Activated T-helper 2 cell treated with anti-CD3 and anti-CD28 coated beads, Interferon-gamma antibody, Interleukin-2, Interleukin-4, amounts not matched to agents 10 μg/mL and 5 μg/mL and 100 μg/mL, durations not matched to agents 14 hours and 24 hours and 36 hours (primary cell): Measurements from ENCODE around the gene PAQR8. TPM values are rescaled to one million over a fixed set of nuclear protein-coding genes. Genes with fewer than 3 reads are reported as not detected.
"Not testable (repeated sequence)": the region's sequence is repeated elsewhere in the genome, so short reads cannot be mapped to it uniquely, and the experiment has no call there.

Experiments
- DNase-seq: peaks from one replicate; pipeline ENCODE4 v3.0.0; 2021; ENCODE audit warnings: low spot score
- H3K27ac Mint-ChIP-seq: one replicate; pipeline ENCODE4 v1.8.0; 2021; ENCODE audit warnings: mixed read lengths
- H3K27me3 Mint-ChIP-seq: one replicate; pipeline ENCODE4 v1.8.0; 2021; ENCODE audit warnings: low read depth, mixed read lengths
- H3K36me3 Mint-ChIP-seq: one replicate; pipeline ENCODE4 v1.8.0; 2021; ENCODE audit warnings: low read depth, mixed read lengths
- H3K4me1 Mint-ChIP-seq: one replicate; pipeline ENCODE4 v1.8.0; 2021; ENCODE audit warnings: low read depth, mixed read lengths
- H3K4me3 Mint-ChIP-seq: one replicate; pipeline ENCODE4 v1.8.0; 2021; ENCODE audit warnings: low read depth, mild to moderate bottlenecking, moderate library complexity, mixed read lengths
- H3K9me3 Mint-ChIP-seq: one replicate; pipeline ENCODE4 v1.8.0; 2021; ENCODE audit warnings: mixed read lengths
- intact Hi-C: fragments of 100-400 bp; cut with micrococcal nuclease; formaldehyde crosslinking; loops from one replicate; pipeline ENCODE4 v1.15.1; 2023
- total RNA-seq: library from RNA; stranded (reverse); gene quantifications from 2 replicates; pipeline ENCODE4 v1.2.3, GENCODE V29; 2022

The PAQR8 gene
- total RNA-seq, 1 donor from 2014 or later = 6.8 TPM

GRCh38 chr6:52424513-52424912, 62.6 kb downstream of the PAQR8 start:
- H3K9me3 Mint-ChIP-seq = no peaks in the 10 kb centered on the region
- H3K36me3 Mint-ChIP-seq = no peaks in the 10 kb centered on the region
- no peak overlapping the region for H3K27ac Mint-ChIP-seq
- H3K4me1 Mint-ChIP-seq = no peaks in the 10 kb centered on the region
- no peak for DNase-seq
- H3K27me3 Mint-ChIP-seq = peaks cover 11% of the 10 kb centered on the region
- H3K4me3 Mint-ChIP-seq = no peak overlapping the region
- intact Hi-C loops = no loop called here

DNA sequence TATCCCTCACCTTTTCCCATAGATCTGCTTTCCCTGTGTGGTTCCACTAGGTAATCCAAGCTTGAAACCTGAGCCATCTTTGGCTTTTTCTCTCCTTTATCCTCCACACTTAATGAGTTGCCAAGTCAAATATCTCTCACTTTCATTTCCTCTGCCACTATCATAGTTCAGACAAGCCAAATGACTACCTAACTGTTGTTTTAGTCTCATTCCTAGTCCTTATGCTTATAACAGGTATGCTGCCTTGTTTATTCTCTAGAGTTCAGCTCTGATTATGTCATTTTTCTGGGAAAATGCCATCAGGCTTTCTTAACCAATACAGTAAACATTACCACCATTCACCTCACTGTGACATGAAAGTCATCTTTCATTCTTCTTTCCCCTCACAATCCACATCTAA, 64.7 kb downstream of the PAQR8 start:
- DNase-seq = no peak
- Mint-ChIP-seq H3K36me3 (no peaks in the 10 kb centered on the region), H3K27ac (no peak overlapping the region), H3K4me1 (peaks cover 4% of the 10 kb centered on the region), H3K9me3 (no peaks in the 10 kb centered on the region), H3K4me3 (no peak overlapping the region), H3K27me3 (peaks cover 26% of the 10 kb centered on the region)
- intact Hi-C loops = no loop called here

- H3K27me3 Mint-ChIP-seq = peaks cover 20% of the 10 kb centered on the region
- DNase-seq, H3K4me1 Mint-ChIP-seq, H3K9me3 Mint-ChIP-seq, H3K36me3 Mint-ChIP-seq, H3K27ac Mint-ChIP-seq, H3K4me3 Mint-ChIP-seq, intact Hi-C loops: not testable (repeated sequence)
Observed at GRCh38 chr6:52433294-52433693, 71.3 kb downstream of the PAQR8 start.

GRCh38 chr6:52435345-52435744, 73.4 kb downstream of the PAQR8 start:
- Mint-ChIP-seq H3K4me3 (no peak overlapping the region), H3K9me3 (no peaks in the 10 kb centered on the region), H3K27me3 (peaks cover 13% of the 10 kb centered on the region), H3K27ac (no peak overlapping the region), H3K36me3 (no peaks in the 10 kb centered on the region), H3K4me1 (peaks cover 4% of the 10 kb centered on the region)
- intact Hi-C loops = no loop called here
- no peak for DNase-seq

DNA sequence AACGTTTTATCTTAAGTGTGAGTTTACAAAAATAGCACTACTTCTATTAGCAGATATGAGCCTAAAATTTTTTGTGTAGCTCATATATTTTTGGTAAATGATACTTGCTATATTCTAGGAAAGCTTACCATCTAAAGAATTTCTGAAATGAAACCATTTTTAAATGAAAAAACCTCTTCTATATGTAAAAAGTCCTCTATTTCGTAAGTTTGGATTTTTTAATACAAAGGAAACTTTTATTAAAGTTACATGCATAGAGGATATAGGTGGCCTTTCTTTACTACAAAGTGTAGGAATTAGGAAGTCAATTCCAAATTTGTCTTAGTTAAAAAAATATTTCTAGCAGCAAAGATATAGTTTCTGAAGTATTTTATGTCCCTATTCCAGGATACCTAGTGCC, 77.0 kb downstream of the PAQR8 start:
- Mint-ChIP-seq H3K9me3 (no peaks in the 10 kb centered on the region), H3K27ac (no peak overlapping the region), H3K4me1 (no peaks in the 10 kb centered on the region), H3K27me3 (peaks cover 3% of the 10 kb centered on the region), H3K36me3 (no peaks in the 10 kb centered on the region), H3K4me3 (no peak overlapping the region)
- intact Hi-C loops = no loop called here
- DNase-seq = no peak

GRCh38 chr6:52454556-52454955, 92.6 kb downstream of the PAQR8 start:
- Mint-ChIP-seq H3K27ac (no peak overlapping the region), H3K36me3 (peaks cover 13% of the 10 kb centered on the region), H3K9me3 (peaks cover 21% of the 10 kb centered on the region), H3K4me3 (no peak overlapping the region), H3K4me1 (no peaks in the 10 kb centered on the region), H3K27me3 (peaks cover 7% of the 10 kb centered on the region)
- DNase-seq = no peak
- intact Hi-C loops = no loop called here

- H3K4me3 Mint-ChIP-seq = no peak overlapping the region
- H3K27ac Mint-ChIP-seq = no peak overlapping the region
- peaks cover 3% of the 10 kb centered on the region for H3K9me3 Mint-ChIP-seq
- no peak for DNase-seq
- H3K4me1 Mint-ChIP-seq = no peaks in the 10 kb centered on the region
- H3K27me3 Mint-ChIP-seq = peaks cover 9% of the 10 kb centered on the region
- no peaks in the 10 kb centered on the region for H3K36me3 Mint-ChIP-seq
- intact Hi-C loops = no loop called here
Observed at GRCh38 chr6:52457096-52457495, 95.1 kb downstream of the PAQR8 start.

Other genes with a start within 250 kb of the PAQR8 start
- 0.18 TPM in 1 of 2 replicates, not detected in the other for gene IL17A, start 175.8 kb upstream of the PAQR8 start, total RNA-seq
- not detected in 2 replicates for gene IL17F, start 117.7 kb upstream of the PAQR8 start, total RNA-seq
- 213 TPM in 2 replicates for gene MCM3, start 77.4 kb upstream of the PAQR8 start, total RNA-seq
- 0.67 and 1.6 TPM in 2 replicates for gene EFHC1, start 58.2 kb downstream of the PAQR8 start, total RNA-seq
- gene TRAM2, start 214.9 kb downstream of the PAQR8 start, total RNA-seq = 4.7 TPM in 2 replicates